PC-3 (cell line): ENCODE data around the gene SAMM50. TPM values are rescaled to one million over a fixed set of nuclear protein-coding genes. Genes with fewer than 3 reads are reported as not detected.

ENCODE experiments used
- ATAC-seq: fragments of 200-7000 bp; cut with Tn5 transposase; 2 replicates; pipeline ENCODE4 v1.9.1; 2020; ENCODE audit warnings: mild to moderate bottlenecking, moderate library complexity
- BruUV-seq: library from RNA; stranded (reverse); fragments of 400-500 nt; replicated peaks from 2 replicates; lab custom pipeline; 2021; lab: Mats Ljungman, UMichigan
- CTCF ChIA-PET: fragments of 300-600 bp; sonication (Branson Sonifier 250); formaldehyde crosslinking; loops from one replicate; lab custom pipeline; 2022; ENCODE audit warnings: antibody characterized with exemption; lab: Charles Lee
- POLR2A ChIA-PET: fragments of 300-600 bp; sonication (Branson Sonifier 250); formaldehyde crosslinking; loops from one replicate; lab custom pipeline; 2022; ENCODE audit warnings: antibody characterized with exemption; ENCODE audit not compliant: unreplicated experiment; lab: Charles Lee
- DNase-seq: peaks from one replicate; pipeline ENCODE4 v3.0.0-alpha.2; 2015
- H2AFZ ChIP-seq: fragments of 300-600 bp; sonication (generic); 2 replicates; pipeline ENCODE4 v1.6.0; 2016; ENCODE audit warnings: antibody characterized with exemption, low read length
- H3F3A ChIP-seq: fragments of 300-600 bp; sonication (generic); one replicate; pipeline ENCODE4 v1.6.0; 2017; ENCODE audit warnings: antibody characterized with exemption, low read length, control low read depth, mild to moderate bottlenecking; ENCODE audit not compliant: unreplicated experiment
- H3K27ac ChIP-seq: fragments of 300-600 bp; sonication (generic); 2 replicates; pipeline ENCODE4 v1.5.1; 2016; ENCODE audit warnings: mild to moderate bottlenecking, low read length
- H3K27me3 ChIP-seq: fragments of 300-600 bp; sonication (generic); 2 replicates; pipeline ENCODE4 v1.6.1; 2016; ENCODE audit warnings: low read length, mixed read lengths
- H3K36me3 ChIP-seq: fragments of 300-600 bp; sonication (generic); 2 replicates; pipeline ENCODE4 v1.6.1; 2016; ENCODE audit warnings: low read depth, mixed run types, low read length, mixed read lengths
- H3K4me1 ChIP-seq: fragments of 300-600 bp; sonication (generic); 2 replicates; pipeline ENCODE4 v1.5.1; 2016; ENCODE audit warnings: low read length; ENCODE audit not compliant: insufficient read depth
- H3K4me2 ChIP-seq: fragments of 300-600 bp; sonication (generic); 2 replicates; pipeline ENCODE4 v1.6.0; 2016; ENCODE audit warnings: low read length
- H3K4me3 ChIP-seq: fragments of 300-600 bp; sonication (generic); 2 replicates; pipeline ENCODE4 v1.5.1; 2016; ENCODE audit warnings: mild to moderate bottlenecking, low read length, mixed read lengths
- H3K79me2 ChIP-seq: fragments of 300-600 bp; sonication (generic); 2 replicates; pipeline ENCODE4 v1.6.1; 2017; ENCODE audit warnings: low read length, mixed read lengths
- H3K9ac ChIP-seq: fragments of 300-600 bp; sonication (generic); 2 replicates; pipeline ENCODE4 v1.6.0; 2016; ENCODE audit warnings: mild to moderate bottlenecking, low read length
- H3K9me2 ChIP-seq: fragments of 300-600 bp; sonication (generic); replicated peaks from 2 replicates; pipeline ENCODE4 v1.6.1; 2016; ENCODE audit warnings: mixed run types, low read length, mixed read lengths
- H3K9me3 ChIP-seq: fragments of 300-600 bp; sonication (generic); 2 replicates; pipeline ENCODE4 v1.6.1; 2016; ENCODE audit warnings: low read length, mixed read lengths
- H4K20me1 ChIP-seq: fragments of 300-600 bp; sonication (generic); 2 replicates; pipeline ENCODE4 v1.6.1; 2016; ENCODE audit warnings: low read length, mixed read lengths
- CTCF ChIP-seq: fragments of 300-600 bp; sonication (generic); conservative IDR thresholded peaks from 2 replicates; pipeline ENCODE4 v1.5.1; 2017; ENCODE audit warnings: antibody characterized with exemption, low read depth, mild to moderate bottlenecking, low read length
- EZH2 ChIP-seq: fragments of 300-600 bp; sonication (generic); IDR thresholded peaks from one replicate; pipeline ENCODE4 v1.6.1; 2017; ENCODE audit warnings: antibody characterized with exemption, mild to moderate bottlenecking, low read length; ENCODE audit not compliant: unreplicated experiment
- EZH2phosphoT487 ChIP-seq: fragments of 300-600 bp; sonication (generic); IDR thresholded peaks from 2 replicates; pipeline ENCODE4 v1.6.1; 2018; ENCODE audit warnings: mild to moderate bottlenecking, antibody characterized with exemption, low read length, borderline replicate concordance
- intact Hi-C: fragments of 100-400 bp; cut with micrococcal nuclease; formaldehyde crosslinking; loops from 2 replicates; pipeline ENCODE4 v1.9.0; 2023
- total RNA-seq: library from RNA; depleted of rRNA; stranded (reverse); fragments of >200 nt; gene quantifications from 2 replicates; pipeline ENCODE4 v1.2.3, GENCODE V29; 2014; rRNA removed

Gene SAMM50
- total RNA-seq, 1 experiment from 2014 or later, result 34.5 TPM

DNA sequence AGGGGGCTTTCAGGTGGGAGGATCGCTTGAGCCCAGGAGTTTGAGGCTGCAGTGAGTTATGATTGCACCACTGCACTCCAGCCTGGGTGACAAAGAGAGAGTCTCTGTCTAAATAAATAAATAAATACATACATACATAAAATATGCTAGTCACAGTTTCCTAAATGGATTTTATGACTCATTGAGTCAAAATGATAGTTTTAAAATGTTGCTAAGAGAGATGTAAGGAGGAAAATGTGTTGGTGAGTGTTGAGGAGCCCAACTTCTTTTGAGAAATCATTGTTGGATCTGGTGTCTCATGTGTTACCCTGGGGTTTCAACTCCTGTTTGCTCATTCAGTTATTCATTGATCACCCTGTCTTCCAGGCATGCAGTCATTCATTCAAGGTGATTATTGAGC lies 89.9 kb downstream of the SAMM50 start:
- Histone ChIP-seq H3K9me3 (no peaks in the 10 kb centered on the region), H3K4me3 (no peak overlapping the region), H2AFZ (no peak overlapping the region), H4K20me1 (no peaks in the 10 kb centered on the region), H3K79me2 (0 out of 2 replicates have a peak, but pooled peaks cover 2% of the 10 kb centered on the region), H3K4me1 (no peaks in the 10 kb centered on the region), H3K4me2 (no peak overlapping the region), H3K9me2 (no peaks in the 10 kb centered on the region), H3K27ac (no peak overlapping the region), H3K36me3 (no peaks in the 10 kb centered on the region), H3K27me3 (no peaks in the 10 kb centered on the region), H3K9ac (no peak overlapping the region), H3F3A (no peaks in the 10 kb centered on the region)
- ChIA-PET CTCF (no interaction called here), POLR2A (no interaction called here)
- no peak for ATAC-seq
- BruUV-seq, result no TSS peak
- DNase-seq, result peak; percentile 5
- no peak for TF ChIP-seq CTCF
- no peak for TF ChIP-seq EZH2
- no peak for TF ChIP-seq EZH2phosphoT487
- intact Hi-C loops, result no loop called here

Other genes starting within 250 kb of the SAMM50 start
- gene EFCAB6, start 143.1 kb upstream of the SAMM50 start, total RNA-seq, result 0.07 and 1.2 TPM in 2 replicates
- not detected in 2 replicates for gene SULT4A1, start 92.9 kb upstream of the SAMM50 start, total RNA-seq
- not detected in 2 replicates for gene PNPLA5, start 63.4 kb upstream of the SAMM50 start, total RNA-seq
- 0.29 and 0.36 TPM in 2 replicates for gene PNPLA3, start 31.6 kb upstream of the SAMM50 start, total RNA-seq
- 69.3 and 85.3 TPM in 2 replicates for gene PARVB, start 68.9 kb downstream of the SAMM50 start, total RNA-seq
- not detected in 2 replicates for gene PARVG, start 225.5 kb downstream of the SAMM50 start, total RNA-seq